Fibroblast of skin of left quadriceps (primary cell): ENCODE results near the gene ATG4A.

Experiments used
- DNase-seq, 2 experiments: peaks; one replicate each; pipeline ENCODE4 v3.0.0-alpha.2; 2013; ENCODE audit warnings: low read depth in 2 of 2

The ATG4A gene

DNA sequence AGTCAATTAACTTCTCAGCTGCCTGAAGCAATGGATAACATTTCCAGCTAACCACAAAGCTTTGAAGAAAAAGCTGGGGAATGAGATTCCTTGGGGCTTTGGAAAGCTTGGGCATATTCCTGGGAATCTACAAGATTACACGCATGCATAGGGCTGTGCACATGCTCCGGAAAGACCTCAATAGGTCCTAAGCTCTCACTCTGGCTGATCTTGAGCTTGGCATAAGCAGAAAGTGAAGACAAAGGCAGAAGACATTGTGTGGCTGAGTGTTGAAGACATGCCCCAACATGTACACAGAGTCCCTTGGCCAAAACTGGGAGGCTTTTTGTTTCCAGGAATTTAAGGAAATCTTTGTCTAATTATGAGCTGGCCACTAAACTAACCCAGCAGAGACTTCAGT lies 31.2 kb downstream of the ATG4A start:
- DNase-seq: peak; percentile 20 to 21

DNA sequence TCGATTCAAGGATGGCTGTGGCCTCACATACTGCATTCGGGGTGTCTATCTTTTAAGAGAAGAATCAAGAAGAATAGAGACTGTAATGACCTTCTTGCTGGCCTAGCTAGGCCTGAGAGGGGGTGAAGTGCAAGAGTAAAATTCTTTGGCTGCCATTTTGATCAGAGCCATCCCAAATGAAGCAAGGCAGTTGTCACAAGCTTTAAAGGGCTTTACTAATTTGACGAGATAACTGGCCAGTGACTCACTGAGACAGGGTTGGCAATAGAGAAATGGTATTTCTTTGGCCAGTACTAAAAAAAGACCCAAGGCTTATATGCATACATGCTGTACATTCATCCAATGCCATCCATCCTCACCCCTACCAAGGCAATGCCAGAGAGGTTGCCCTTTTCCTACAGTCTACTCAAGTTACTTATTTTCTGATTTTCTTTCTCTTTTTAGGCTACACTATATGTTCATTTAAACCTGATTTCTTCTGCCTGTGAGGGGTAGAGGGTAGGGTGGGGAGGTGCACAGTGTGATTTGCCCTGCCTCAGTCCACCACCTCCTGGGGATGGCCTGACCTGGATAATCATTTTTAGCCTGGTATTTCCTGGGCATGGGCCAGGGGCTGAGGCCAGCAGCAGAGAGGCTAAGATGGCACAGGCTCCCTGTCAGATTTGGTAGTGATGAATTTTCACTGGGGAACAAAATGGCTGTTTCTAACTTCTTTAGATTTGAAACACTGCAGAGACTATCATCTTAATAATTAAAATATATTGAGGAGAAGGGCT lies 32.2 kb downstream of the ATG4A start:
- no peak for DNase-seq

DNA sequence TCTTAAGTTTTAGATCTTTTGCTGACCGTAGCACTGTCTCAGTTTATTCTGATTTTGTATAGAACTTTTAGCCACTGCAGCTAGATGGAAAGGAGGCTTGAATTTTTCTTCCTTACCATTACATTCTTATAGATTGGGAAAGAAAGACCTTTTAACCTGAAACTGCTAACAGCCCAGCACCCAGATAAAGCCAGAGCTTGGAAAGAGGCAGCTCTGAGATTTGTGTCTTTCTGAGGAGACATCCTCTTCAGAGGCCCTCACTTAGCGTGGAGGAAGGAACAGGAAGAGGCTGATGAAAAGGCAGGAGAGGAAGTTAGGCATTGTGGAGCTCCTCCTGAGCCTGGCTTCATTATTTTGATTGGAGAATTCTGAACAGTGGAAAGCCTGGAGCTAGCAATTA lies 35.1 kb downstream of the ATG4A start:
- no peak for DNase-seq

DNA sequence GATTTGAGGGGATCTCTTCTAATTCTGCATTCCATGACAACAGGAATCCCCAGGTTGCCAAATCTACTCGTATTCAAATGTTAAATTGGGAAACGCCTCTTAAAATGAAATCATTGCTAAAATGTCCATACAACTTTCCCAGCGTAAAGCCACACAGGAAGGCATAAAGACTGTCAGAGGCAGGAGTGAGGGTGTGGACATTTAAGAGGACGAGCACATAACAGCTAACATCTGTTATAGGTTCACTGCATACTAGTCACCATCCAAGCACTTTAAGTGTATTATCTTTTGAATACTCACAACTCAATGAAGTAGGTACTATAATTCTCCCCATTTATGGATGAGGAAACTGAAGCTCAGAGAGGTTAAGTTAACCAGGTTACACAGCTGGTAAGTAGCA lies 35.6 kb downstream of the ATG4A start:
- DNase-seq: no peak

DNA sequence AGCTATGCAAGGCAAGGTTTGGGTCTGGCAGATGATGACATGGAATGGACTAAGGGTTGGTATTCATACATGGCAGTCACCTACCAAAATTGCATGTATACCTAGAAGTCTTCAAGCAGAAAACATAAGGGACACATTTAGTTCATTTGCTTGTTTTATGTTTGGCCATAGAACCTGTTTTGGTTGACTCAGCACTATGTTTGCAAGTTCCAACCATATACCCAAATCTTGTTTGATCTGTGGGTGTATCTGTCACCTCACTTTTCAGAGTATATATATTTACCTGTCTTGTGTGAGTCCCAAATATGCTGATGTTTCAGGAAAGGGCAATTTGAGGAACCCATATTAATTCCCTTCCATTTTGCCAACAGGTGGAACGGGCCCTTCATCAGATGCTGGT lies 39.3 kb downstream of the ATG4A start:
- no peak for DNase-seq

DNA sequence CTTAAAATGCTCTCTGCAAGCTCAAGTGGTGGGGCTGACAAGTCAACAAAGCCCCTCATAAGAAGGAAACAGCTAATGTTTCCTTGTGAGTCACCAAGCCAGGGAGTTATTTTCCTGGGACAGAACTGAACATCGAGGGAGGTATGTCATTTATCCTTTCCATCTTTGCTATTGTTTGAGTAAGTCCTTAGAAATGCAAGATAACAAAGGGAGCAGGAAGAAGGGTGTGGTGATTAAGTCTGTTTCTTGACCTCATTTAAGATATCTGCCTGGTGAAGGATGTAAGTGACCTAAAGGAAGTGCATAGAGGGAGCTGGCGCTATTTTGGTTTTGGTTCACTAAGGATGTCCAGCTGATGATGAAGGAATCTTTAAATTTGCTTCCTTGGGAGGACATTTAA lies 39.9 kb downstream of the ATG4A start:
- DNase-seq: no peak

DNA sequence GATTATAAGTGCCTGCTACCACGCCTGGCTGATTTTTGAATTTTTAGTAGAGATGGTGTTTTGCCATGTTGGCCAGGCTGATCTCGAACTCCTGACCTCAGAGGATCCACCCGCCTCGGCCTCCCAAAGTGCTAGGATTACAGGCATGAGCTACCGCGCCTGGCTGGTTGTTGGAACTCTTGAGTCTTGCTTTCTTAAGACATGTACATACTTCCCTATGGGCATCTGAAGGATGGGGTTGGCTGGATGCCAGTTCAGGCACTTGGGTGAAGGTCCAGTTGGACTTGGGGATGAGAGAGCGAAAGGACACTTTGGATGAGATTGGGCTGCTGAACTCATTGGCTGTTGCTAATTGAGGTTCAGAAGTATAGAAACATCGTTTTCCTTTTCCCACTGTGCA lies 40.5 kb downstream of the ATG4A start:
- no peak for DNase-seq

DNA sequence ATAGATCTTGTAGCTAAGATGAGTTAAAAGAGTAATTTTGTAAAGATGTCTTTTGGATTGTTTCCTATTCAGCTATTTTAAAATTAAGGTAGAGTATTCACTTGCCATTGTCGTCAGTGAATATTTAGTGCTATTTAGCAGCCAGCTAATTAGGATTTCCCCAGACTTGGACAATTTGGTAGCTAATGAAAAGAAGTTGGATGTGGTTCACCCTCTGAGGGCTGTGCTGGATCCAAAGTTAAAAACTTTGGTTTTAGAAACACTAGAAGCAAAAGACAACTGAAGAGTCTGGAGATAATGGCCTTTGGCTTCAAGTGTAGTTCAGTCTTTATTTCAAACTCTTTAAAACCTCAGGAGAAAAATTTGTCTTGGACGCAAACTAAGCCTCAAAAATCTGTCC lies 41.3 kb downstream of the ATG4A start:
- DNase-seq: no peak

DNA sequence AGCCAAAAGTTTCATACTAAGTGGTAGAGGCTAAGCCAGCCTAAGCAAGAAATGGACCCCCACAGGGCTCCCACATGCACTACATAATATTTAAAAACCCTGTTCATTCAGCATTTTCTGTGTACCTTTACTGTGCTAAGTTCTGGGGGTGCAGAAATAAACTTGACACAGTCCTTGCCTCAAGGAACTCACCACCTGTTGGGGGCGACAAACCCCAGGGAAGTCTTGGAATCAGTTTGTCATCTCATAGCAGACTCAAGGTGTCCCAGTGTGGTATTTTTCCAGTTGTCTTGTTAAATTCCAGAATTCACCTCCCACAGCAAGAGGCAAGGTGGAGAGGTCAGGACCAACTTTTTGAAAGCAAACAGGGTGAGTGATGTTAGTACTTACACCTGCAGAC lies 43.1 kb downstream of the ATG4A start:
- no peak for DNase-seq

DNA sequence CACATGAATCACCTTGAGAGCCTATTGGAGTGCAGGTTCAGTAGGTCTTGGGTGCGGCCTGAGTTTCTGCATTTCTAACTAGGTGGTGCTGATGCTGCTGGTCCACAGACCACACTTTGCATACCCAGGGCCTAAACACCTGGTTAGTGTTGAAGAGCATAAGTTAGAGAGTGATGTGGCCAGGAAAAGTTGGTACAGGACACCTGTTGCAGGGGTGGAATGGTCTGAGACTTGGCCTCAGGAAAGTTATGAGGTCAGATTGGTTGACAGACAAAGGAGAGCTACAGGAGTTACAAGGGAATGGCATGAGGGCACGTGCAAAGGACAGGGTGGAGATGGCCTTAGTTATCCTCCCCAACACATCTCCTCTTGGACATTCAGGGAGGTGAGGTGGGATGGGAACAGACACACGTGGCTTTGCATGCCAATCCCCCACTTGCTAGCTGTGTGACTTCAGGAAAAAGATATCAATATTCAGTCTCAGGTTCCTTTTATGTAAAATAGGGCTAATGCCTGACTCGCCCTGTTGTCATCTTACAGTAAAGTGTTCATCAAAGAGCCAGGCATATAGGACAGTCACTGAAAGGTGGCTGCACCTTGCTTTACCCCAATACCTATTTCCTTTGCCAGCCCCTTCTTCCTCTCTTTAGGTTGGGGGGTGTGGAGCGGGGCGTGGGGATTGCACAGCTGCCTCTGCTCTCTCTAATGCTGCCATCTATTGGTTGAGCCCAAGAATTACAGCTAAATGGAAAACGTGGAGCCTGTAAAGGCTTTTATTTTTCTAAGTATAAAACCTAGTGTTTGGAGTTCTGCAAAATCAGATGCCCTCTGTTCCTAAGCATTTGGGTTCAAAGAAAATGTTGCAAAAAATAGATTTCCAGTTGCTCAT lies 47.5 kb downstream of the ATG4A start:
- no peak for DNase-seq

DNA sequence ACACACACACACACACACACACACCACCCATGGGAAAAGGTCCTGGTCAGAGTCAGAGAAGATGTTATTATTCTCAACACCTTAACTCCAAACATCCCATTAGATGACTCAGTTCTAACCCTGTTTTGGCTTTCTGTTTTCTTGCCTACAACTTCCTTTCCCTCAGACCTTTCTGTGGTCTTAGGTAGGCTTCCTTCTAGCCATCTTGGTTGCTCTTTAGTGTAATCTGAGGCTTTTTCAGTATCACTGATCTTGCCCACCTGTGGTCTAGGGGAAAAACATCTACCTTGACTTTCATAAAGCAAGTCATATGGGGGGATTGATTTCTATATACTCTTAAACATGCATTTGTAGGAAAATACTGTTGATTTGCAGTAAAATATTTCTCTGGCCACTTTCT lies 56.9 kb downstream of the ATG4A start:
- DNase-seq: no peak

DNA sequence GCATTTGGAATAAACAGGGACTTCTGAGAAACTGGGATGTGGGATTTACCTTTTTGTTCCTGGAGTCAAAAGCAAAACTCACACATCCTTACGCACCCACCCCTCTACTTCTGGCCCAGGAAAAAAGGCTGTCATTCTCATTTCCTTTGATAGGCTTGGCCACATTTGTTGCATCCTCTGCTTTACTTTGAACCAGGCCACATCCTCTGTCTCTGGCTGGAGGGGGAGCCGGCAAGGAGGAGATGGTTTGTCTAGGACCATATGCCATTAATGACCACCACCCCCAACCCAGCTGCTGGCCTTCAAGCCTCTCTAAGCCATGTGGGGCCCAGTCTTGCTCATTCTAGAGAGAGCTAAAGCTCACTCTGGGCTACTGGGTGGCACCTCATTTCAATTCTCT lies 64.5 kb downstream of the ATG4A start:
- DNase-seq: no peak

DNA sequence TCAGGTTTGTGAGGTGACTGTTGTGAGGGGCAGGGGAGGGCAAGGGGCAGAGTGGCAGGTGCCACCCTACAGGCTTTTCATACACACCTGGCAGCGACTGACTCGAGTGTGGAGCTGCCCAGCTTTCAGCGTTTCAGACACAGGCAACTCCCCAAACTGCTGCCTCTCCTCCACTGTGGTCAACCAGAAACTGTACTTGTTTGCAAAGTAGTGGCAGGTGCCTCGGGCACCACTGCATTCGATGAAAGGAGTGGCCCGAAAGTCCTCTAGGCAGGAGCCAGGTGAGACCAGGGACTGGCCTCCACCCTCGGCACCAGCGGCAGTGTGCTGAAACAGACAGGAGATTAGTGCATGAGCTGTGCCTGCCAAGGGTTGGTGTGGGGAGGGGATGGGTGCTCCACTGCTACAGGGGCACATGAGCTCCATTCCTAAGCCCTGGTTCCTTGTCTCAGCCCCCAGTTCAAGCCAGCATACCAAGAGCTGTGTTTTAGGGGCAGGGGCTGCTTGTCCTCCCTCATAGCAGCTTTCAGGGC lies 65.4 kb downstream of the ATG4A start:
- no peak for DNase-seq

DNA sequence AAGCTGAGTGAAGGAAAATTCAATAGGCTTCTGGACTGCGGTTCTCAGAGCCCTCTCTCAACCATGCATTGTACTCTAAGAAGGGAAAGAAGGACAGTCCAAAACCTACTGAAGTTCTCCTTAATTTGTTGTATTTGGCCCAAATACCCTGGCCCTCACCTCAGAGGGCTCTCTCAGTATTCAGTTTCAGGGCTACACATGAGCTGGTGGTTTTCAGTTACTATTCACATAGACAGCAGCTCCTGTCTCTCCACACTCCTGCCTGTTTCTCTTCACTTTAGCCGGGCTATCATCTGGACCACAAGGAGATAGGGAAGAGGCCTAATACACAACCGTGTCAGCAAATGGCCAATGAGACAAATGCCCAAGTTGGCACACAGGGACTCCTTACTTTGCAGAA lies 66.0 kb downstream of the ATG4A start:
- DNase-seq: no peak

DNA sequence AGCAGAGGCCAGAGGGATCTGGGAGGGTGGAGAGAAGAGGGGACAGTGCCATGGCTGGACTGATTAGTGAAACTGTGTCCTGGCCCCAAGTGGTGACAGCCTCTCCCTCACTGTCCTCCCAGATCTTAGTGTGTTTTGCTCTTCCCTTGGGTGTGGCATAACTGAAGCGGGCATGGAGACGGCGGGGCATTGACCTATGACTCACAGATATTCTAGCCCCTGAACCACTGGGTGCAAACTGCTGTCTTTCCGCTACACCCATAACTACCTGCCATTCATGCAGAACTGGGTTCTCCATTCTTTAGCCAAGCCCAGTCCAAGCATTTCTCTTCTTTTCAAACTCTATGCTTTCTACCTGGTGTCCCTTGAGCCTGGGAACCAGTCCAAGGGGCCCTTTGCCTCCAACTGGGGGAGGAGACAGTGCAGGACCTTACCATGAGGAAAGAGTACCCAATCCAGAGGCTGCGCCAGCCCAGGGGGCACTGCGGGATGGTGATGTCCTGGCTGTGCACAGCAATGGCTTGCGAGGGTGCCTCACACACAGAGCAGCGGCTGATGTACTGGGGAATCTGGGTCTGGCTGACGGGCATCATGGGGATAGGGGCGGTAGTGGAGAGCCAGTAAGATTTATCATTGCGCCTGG lies 67.6 kb downstream of the ATG4A start:
- no peak for DNase-seq

DNA sequence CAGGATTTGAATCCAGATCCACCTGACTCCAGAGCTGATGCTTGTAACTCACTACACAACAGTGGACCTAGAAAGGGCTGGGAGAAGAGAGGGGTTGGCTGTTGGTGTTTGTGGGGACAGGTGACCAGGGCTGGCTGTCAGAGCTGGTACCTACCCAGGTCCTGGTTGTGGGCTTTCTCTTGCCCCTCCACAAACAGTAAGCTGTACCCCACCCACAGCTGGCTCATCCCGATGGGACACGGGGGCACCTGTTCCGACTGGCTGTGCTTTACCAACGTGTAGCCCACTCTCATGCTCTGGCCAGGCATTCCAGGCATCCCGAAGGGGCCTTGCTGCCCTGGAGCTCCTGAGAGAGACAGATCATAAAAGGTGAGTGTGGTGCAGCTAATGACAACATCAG lies 68.7 kb downstream of the ATG4A start:
- no peak for DNase-seq

DNA sequence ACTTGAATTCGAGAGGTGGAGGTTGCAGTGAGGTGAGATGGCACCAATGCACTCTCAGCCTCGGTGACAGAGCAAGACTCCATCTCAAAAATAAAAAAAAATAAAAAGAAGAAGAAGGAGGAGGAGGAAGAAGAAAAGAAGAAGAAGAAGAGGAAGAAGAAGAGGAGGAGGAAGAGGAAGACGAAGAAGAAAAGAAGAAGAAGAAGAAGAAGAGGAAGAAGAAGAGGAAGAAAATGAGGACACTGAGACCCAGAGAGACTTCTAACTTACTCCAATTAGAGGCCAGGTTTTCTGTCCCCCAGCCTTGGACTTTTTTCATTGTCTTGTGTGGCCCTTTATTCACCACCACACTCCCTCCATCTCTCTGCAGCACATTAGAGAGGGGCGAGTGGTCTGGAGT lies 70.7 kb downstream of the ATG4A start:
- DNase-seq: no peak

DNA sequence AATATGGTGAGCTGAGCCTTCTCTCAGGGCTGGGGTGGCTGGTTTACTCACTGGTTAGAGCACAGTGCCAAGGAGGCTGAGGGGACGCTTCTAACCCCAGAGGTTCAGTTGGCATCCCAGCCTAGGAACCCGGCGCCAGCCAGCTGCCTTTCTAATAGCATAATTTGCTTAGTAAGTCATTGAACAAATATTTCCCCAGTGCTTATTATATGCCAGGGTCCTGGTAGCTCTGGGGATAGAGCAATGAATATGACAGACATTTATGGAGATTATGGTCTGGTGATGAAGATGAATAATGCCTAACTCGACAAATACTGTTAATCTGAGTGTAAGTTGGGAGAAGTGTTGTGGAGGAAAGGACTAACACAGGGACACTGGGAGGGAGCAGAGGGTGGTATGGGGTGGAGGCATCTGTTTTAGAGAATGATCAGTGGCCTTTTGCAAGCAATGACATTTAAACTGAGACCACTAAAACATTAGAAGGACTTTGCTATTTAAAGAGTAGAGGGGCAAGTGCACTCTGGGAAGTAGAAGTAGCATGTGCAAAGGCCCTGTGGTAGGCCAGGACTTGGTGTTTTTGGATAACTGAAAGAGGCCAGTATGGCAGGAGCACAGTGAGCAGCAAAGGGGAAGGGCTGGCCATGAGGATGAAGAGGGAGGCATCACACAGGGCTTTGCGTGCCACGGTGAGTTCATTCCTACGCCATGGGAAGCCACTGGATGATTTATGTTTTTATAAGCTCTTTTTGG lies 71.9 kb downstream of the ATG4A start:
- DNase-seq: no peak

DNA sequence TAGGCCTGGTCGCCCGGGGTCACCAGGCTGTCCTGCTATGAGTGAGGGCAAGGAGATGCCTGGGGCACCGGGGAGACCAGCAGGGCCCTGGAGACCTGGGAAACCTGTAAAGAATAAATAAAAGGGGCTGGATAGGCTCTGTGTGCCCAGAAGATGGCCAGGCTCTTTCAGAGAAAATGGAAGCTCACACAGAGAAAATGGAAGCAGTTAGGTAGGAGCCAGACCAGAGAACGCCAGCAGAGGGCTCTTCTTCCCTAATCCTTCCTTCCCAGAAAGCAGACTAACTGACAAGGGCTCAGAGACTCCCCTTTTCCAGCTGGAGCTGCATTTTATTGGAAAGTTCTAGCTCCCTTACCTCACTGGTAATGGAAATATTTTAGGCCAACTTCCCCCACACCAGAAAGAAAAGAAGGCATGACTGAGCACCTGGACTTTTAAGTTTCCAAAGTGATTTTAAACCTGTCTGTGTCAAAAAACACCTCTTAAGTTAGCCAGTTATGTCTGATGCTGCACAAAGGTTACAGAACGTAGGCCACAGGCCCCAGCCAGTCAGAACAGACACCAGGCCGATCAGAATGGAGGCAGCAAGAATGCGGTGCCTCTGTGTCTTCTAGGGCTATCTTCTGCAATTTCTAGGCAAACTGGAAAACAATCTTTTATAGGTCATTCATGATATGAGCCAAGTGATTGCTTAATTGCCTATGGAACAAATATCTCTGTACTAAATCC lies 74.0 kb downstream of the ATG4A start:
- peak; percentile 3 to 9 for DNase-seq

DNA sequence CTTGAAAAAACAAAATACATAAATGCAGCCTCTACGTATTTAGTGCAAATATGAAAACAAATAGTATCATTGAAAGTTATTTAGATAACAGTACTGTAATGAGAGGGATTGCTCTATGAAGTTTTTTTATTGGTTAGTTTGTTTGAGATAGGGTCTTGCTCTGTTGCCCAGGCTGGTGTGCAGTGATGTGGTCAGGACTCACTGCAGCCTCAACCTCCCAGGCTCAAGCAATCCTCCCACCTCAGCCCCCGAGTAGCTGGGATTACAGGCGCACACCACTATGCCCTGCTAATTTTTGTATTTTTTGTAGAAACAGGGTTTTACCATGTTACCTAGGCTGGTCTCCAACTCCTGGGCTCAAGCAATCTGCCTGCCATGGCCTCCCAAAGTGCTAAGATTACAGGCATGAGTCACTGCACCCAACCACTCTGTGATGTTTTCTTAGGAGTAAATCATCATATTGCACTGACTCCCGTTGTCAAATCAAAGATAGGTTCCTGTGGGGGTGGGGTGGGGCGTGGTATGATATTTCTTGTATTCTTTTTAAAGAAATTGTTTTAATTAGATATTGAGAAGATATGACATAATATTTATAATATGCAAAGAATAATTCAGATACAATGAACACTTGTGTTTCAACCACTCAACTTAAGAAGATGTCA lies 75.8 kb downstream of the ATG4A start:
- peak; percentile 7 to 8 for DNase-seq
